Smooth muscle cell of the brain vasculature (primary cell): ENCODE data around the gene GALNTL6.
"Not testable (repeated sequence)": the region's sequence is repeated elsewhere in the genome, so short reads cannot be mapped to it uniquely, and the experiment has no call there.

Source experiments
- DNase-seq: peaks from one replicate; pipeline ENCODE4 v3.0.0-alpha.2; 2012; ENCODE audit warnings: low read depth, low spot score

The GALNTL6 gene

DNA sequence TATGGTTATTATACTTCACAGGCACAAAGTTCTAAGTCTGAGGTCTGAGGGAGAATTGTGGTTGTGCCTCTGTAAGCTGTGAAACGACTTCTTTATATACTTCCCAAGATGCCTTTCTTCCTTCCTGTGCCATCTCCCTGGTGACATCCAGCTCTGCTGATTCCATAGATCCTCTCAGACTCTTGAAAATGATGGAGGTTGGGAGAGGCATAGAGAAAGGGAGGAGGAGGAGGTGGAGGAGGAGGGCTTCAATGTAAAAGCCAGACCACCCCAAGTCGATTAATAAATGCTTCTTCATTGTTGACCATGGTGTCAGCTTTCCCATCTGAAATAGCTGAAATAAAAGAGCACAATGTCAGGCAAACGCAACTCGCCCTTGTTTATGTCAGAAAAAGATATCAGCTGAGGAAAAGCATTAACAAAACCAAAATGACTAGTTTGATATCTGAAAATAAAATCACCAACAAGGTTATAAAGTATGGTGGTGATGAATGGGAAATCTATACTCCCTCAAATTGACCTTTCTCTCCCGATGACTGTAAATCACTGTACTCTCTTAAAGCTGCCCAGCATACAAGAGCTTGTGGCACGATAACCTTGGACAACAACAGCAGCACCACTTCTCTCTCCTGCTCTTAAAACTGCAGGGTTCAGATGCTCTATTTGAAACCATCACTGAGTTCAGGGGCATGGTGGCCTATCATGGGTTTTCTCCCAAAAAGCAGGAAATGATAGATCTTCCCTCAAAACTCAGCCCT is 1125.0 kb downstream of the GALNTL6 start:
- no peak for DNase-seq

DNA sequence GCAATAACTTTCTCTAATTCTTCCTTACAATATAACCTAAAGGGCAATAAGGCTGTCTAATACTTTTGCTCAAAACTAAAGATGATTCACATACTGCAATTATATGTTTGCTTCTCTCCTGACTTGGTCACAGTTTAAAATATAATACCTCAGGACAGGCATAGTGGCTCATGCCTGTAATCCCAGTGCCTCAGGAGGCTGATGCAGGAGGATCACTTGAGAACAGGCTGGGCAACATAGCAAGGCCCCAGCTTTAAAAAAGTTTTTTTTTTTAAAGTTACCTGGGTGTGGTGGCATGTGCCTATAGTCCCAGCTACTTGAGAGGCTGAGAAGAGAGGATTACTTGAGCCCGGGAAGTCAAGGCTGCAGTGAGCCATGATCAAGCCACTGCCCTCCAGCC is 1125.7 kb downstream of the GALNTL6 start:
- no peak for DNase-seq

DNA sequence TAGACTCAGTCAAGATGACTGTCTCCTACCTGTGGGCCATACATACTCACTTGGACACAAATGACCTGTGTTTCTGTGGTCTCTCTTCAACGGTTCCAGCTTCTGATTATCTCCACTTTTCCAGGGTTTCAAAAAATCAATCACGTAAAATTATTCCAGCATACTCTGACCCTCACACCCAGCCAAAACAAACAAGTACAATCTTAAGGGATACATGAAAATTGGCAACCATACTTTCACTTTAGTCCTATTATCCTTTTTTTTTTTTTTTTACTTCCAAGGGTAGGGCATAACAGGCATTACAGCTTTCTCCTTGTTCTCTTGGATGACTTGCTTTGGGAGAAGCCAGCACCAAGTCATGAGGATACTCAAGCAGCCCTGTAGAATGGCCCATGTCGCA is 1129.6 kb downstream of the GALNTL6 start:
- no peak for DNase-seq

DNA sequence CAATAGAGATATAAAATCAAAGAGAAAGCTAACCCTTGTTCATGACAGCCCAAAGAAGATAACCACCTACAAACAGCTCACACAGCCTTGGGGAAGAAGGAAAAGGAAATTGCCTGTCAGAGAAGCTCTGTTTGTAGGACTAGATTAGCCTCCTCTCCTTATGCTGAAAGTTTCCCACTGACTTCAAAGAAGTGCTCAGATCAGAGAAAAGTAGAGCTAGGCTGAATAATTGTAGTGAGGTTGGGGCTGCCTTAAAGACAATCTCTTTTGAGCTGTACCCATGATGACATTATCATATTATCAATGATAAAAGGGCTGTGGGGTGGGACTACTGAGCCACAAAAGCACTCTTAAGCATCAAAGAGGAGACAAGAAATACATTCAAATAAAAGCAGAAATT is 1132.4 kb downstream of the GALNTL6 start:
- no peak for DNase-seq

DNA sequence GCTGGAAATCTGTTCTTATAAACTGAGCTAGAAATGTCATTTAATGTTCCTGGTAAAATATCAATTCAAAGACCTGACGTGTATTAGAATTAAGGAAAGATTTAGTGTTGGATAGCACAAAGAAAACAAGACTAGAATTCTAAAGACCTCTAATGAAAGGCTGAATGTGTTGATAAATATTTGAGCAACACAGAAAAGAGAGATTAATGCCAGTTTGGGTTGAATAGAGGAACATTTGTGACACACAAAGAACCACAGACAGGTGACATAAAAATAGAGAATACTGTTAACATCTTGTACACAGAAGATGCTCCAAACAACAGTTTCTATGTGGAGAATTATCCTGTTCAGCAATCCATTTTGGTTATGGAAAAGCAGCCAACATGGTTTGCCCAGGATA is 1133.3 kb downstream of the GALNTL6 start:
- DNase-seq, result no peak

DNA sequence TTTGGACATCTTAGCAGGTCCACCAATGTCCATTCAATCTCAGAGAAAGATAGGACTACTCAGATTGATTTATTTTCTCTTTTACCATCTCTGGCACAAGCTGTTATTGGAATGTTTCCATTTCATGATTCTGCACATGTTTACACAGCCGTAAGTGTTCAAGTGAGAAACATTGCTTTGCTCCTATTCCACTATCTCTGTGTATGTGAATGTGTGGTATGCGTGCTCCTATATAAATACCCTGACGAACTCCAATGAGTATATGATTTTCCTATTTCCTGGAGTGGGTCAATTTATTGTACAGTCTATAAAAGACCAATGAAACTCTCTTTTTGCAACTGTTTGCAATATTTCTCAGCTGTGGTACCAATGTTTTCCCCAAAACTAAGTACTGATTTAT is 1134.4 kb downstream of the GALNTL6 start:
- peak; percentile 7 for DNase-seq

DNA sequence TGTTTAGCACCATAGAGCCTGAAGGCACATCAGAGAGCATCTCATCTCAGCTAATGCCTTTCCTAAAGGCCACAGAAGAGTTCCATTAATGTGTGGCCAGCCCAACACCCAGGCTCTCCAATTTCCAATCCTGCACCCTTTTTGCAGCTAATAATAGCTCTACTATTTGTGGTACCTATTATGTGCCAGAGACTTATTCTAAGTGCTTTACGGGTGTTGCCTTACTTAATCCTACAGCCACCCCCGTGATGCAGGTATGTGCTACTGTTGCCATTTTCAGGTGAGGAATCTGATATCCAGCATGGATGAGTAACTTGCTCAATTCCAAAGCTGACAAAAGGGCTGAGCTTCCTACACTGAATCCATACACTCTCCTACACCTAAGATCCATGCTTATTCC is 1137.8 kb downstream of the GALNTL6 start:
- DNase-seq, result no peak

DNA sequence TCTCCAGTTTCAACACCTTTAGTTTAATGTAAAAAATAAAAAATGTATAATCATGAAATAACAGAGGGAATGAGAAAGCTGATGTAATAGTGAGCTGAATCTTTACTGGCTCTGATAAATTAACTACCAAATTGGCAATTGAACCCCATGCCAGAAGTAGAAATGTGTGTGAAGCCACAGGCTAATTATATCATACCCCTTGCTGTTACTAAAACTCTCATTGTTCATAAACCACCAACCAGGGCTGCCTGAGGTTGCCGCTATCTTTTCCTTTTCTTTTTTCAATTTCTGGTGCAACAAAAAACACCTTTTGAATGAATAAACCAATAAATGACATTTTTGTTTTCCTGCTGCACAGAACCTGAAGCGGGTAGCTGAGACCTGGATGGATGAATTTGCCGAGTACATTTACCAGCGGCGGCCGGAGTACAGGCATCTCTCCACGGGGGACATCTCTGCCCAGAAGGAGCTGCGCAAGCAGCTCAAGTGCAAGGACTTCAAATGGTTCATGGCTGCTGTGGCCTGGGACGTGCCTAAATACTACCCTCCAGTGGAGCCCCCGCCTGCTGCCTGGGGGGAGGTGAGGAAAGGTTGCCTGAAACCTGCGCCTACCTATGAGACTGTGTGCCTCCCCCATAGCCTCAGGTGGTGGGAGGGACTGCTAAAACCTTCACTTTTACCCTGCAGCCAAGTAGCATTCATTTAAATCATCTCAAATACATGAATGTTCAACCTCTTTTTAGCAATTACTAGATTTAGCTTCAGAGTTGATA is 1138.7 kb downstream of the GALNTL6 start:
- no peak for DNase-seq

DNA sequence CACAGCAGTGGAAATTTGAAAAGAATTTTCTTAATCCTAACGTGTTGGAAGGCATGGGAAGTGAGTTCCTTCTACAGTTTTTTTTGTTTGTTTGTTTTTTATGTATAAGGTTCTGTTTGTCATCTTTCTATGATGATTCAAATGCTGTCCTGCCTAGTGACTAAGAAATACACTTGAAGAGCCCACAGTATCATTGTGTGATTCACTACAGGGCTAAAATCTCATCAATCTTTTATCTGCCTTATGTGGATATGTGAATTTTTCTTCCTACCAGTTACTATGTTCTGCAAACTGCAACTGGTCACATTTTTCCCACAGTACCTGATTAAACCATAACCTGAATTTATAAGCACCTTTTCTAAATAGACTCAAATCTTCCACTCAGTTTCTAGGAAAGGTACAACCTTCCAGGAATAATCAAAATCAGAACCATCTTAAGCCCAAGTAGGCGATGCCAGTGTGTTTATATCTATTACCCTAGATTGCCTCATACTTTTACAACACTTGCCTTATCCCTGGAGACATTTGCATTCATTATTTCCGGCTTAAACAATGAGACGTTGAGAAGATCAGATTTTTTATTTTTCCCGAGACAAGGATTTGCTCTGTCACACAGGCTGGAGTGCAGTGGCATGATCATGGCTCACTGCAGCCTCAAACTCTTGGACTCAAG is 1140.8 kb downstream of the GALNTL6 start:
- no peak for DNase-seq

DNA sequence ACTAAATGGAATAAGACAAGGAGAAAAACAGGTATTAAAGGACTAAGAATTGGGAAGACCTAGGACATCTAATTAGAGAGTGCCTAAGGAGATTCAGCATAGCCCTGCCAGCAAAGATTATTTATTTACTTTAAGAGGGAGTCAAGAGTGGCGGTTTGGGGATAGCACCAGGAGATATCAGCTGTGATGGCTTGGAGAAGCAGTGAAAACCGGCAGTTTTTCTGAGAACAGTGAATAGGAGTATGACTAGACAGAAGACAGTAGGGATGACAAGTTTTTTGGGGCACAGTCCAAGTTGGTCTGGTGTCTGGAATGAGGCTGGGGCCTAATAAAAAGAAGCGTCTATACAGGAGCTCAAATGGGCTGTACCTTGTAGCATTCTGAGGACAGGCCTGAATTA is 1143.1 kb downstream of the GALNTL6 start:
- DNase-seq, result not testable (repeated sequence)

DNA sequence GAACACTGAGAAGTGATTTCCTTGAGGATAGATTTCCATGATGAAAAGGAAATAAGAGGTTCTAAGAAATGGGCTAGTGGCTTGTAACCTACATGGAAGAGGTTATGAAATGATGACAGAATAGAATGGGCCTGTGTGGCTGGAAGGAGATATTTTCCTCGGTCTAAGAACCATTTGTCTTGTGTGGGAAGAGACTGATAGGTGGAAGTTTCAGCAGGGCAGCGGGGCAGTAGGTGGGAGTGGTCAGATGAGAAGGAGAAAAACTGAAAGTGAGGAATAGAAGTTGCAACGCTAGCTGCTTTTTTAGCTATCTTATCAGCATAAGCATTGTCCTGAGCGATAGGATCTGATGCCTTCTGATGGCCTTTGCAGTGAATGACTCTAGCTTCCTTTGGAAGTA is 1144.0 kb downstream of the GALNTL6 start:
- DNase-seq, result no peak

DNA sequence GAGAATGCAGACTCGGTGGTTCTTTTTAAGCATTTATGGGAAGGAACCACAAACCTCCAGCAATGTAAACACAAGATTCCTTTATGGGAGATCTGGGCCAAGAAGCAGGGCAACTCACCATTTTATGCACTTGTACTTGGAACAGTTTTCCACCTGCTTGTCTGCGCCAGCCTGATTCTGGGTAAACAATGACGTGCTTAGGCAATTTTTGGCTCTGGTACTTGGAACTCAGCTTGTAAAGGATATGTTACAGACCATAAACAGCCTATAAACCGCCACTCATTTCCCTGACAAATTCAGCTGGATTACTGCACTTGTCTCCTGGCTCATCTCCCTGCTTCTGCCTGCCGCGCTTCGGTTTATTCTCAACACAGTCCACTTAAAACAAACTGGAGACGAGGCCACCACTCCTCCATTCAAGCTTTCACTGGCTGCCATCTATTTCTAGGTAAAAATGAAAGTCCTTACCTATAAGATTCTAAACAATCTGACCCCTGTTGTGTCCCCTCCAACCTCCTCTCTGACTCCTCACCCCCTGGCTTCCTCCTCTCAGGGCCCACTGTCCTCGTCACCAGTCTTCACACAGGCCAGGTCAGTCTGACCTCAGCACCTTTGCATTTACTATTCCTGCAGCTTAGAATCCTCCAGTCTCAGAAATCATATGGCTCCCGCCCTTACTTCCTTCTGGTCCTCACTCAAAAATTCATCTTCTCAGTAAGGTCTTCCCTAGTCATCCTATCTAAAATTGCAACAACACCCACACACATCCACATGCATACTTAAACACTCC is 1149.6 kb downstream of the GALNTL6 start:
- no peak for DNase-seq

DNA sequence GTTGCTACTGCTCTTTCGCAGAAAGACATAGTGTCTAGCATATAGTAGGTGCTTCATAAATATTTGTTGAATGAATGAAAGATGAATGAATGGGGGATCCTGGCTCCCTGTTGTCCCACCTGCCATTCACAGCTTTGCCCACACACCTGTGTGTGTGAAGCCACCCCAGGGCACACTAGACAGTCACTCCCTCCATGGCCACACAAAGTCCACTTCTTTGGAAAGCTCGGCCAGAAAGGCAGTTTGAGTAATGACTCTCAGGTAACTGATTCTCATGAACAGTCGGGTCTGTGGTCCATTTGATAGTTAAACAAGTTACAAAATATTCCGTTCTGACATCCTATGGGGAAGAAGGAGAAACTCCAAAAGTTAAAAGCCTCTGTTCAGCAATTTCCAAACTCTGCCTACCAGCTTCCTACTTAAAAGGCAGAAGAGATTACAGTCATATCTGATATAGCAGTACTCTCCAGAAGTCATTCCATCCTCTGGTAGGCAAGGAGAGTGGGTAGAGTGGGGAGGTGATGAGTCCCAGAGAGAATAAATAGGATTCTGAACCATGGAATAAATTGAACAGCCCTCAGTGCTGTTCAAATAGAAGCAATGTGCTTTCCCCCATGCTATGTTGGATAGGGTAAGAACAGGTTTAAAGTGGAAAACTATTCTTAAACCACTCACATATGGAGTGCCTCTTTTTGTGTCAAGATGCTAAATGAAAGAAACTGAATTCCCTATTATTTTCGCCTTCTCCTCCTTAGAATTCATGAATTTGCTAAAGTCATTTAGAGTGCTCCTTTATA is 1150.5 kb downstream of the GALNTL6 start:
- DNase-seq, result no peak

DNA sequence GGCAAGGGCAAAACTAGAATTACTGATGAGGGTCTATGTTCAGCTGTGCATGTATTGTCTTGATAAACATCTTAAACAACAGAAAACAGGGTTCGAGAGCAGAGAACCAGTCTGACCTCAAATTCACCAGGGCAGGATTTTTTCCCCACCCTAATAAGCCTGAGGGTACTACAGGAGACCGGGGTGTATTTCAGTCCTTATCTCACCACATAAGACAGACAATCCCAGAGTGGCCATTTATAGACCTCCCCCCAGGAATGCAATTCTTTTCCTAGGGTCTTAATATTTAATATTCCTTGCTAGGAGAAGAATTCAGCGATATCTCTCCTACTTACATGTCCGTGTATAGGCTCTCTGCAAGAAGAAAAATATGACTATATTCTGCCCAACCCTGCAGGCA is 1157.0 kb downstream of the GALNTL6 start:
- DNase-seq, result not testable (repeated sequence)

DNA sequence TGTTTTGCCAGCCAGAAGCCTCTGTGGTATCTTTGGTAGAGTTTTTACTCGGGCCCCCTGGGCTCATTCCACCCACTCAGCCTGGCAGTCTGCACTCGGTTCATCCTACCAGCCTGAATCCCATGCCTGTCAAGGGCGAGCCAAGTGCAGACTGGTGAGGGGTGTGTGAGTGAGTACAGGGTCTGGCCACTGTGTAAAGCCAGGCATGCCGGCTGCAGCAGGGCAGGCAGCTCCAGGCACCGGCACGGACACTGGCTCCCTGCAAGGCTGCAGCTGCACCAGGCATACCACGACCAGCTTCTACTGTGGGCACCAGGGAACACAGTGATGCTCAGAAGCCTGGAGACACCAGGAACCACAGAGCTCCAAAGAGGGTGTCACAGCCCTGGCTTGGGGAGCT is 1161.4 kb downstream of the GALNTL6 start:
- no peak for DNase-seq

DNA sequence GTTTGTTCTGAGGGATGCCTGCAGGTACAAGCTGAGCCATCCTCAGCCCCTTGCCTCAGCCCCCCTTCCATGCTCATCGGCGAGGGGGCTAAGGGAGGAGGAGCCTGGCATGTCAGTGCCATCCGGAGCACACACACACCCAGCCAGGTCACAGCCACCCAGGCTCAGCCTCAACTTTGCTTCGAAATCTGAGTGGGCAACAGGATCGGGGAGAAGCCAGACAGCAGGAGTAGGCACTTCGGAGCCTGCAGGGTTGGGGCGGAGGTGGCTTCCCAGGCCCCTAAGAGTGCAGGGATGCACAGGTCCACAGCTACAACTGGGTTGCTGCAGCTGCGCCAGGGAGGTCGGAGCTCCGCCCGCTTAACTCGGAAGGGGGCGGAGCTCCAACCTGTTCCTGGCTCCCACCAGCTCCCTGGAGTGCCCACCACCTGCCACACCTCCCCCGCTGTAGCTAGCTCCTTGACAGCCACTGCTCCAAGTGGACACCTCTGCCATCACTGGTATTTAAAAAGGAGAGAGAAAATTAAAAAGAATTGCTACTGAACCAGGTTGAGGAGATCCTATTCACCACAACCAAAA is 1162.5 kb downstream of the GALNTL6 start:
- no peak for DNase-seq

DNA sequence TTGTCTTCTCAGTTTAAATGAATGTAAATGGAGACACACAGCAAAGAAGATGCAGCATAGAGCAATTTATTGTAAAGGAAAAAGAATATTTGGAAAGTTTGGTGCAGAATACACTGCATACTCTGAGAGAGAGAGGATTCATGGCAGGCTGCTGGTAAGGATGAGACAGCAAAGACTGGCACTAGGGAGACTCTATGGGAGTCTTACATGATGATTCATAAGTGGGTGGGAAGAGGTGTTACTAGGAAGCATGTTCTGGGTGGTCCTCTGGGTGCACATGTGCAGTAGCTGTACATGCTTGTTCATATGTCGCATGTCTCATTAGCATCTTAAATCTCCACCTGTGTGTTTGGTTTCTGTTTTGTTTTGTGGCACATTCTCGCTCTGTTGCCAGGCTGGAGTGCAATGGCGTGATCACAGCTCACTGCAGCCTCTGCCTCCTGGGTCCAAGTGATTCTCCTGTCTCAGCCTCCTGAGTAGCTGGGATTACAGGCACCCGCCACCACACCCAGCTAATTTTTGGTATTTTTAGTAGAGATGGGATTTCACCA is 1164.4 kb downstream of the GALNTL6 start:
- not testable (repeated sequence) for DNase-seq

DNA sequence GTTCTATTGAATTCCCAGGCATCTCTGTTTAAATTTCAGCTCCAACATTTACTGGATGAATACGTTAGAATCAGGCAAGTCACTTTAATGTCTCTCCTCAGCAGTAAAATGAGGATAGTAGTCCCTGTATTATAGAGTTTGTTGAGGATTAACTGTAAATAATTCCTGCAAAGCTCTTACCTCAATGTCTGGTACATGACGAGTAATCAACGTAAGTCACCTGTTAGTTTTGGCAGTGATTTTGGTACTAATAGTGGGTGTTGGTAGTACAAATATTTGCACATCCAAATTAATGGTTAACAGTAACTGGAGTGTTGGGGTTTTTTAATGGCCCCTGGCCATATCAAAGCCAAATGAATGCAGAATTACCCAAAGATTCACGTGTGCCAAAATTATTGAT is 1165.6 kb downstream of the GALNTL6 start:
- DNase-seq, result no peak

DNA sequence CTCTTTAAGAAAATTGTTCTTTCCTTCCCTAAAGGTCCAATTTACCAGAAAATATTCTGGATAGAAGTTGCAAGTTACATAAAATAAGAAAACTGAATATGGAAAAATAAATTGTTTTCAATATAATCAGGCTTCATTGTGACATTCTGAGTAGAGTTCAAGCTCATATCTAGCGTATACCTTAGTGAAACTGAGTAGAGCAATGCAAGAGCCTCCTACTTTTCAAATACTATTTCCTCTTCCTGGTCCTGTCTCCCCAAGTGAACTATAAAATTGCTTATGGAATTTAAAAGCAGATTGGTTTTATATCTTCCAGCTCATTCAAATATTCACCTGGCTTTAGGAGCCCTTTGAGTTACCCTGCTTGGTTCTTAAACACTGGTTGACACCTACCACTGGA is 1166.1 kb downstream of the GALNTL6 start:
- no peak for DNase-seq

DNA sequence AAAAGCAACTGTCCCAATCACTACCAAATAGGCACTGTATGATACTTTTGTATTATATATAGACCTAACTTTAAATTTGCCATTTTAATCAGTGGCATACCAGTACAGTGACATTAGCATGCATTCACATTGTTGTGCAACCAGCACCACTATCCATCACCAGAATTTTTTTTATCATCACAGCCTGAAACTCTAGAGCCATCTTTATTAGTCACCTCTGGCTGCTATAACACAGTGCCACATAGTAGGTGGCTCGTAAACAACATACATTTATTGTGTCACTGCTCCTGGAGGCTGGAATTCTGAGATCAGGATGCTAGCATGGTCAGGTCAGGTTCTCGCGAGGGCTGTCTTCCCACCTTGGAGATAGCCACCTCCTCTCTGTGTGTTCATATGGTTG is 1167.0 kb downstream of the GALNTL6 start:
- no peak for DNase-seq
